Measurements from ENCODE around the gene RPS16. TPM values are rescaled to one million over a fixed set of nuclear protein-coding genes. Genes with fewer than 3 reads are reported as not detected.

Gene RPS16
- total and polyA plus RNA-seq, 2 experiments from 2014 or later, result 63.8 to 409 TPM

DNA sequence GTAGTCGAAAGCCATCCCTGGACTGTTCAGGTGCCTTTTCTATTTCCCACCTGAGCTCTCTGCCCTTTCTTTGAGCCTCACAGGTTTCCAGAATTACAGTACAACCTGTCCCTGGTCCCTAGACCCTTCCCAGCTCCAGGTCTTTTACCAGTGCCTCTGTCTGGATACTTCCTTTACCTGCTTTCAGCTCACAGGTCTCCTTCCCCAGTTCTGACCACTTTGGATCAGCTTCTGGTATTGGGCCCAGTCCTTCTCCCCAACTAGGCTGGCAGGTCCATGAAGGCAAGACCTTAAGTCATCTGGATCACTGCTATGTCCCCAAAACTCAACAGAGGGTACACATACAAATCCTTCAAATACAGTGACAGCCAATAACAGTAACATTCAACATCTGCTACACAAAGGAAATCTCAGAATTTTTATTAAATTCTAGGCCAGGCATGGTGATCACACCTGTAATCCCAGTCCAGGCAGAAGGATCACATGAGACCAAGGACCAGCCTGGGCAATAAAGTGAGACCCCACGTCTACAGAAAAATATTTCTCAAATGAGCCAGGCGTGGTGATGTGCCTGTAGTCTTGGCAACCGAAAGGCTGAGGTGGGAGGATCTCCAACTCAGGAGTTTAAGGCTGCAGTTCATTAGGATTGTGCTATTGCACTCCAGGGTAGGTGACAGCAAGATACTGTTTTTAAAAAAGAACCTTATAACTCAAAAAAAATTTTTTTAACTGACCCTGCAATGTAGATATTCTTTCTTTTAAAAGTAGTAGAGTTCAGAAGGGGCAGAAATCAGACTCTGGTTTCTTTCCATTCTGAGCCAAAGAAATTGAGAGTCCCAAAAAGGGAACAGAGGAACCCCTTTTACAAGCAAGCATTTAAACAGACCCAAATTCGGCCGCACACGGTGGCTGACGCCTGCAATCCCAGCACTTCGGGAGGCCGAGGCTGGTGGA, 1.3 kb downstream of the RPS16 start:
- Histone ChIP-seq H3K36me3 (replicated peaks; ENCODE audit: insufficient read depth, low read depth) (peaks cover 5% of the 10 kb centered on the region), H3K9me2 (replicated peaks; ENCODE audit: insufficient read depth) (no peaks in the 10 kb centered on the region), H3K4me1 (ENCODE audit: insufficient read depth) (peaks cover 18% of the 10 kb centered on the region), H3K4me3 (peak overlapping the region; percentile 79), H3K9me3 (ENCODE audit: low read depth) (no peaks in the 10 kb centered on the region), H4K20me1 (ENCODE audit: insufficient read depth, poor library complexity, severe bottlenecking) (peaks cover 18% of the 10 kb centered on the region), H3K79me2 (peaks cover 28% of the 10 kb centered on the region), H3K27ac (peak overlapping the region; percentile 89), H3K27me3 (no peaks in the 10 kb centered on the region), H2AFZ (no peak overlapping the region), H3K4me2 (peak overlapping the region; percentile 95)
- TF ChIP-seq EZH2 (IDR thresholded peaks at IDR 0.05; ENCODE audit: borderline replicate concordance) (no peak), EZH2phosphoT487 (IDR thresholded peaks at IDR 0.05; ENCODE audit: low read depth, severe bottlenecking, unreplicated experiment) (no peak)
- TF ChIP-seq, protein P1, sequence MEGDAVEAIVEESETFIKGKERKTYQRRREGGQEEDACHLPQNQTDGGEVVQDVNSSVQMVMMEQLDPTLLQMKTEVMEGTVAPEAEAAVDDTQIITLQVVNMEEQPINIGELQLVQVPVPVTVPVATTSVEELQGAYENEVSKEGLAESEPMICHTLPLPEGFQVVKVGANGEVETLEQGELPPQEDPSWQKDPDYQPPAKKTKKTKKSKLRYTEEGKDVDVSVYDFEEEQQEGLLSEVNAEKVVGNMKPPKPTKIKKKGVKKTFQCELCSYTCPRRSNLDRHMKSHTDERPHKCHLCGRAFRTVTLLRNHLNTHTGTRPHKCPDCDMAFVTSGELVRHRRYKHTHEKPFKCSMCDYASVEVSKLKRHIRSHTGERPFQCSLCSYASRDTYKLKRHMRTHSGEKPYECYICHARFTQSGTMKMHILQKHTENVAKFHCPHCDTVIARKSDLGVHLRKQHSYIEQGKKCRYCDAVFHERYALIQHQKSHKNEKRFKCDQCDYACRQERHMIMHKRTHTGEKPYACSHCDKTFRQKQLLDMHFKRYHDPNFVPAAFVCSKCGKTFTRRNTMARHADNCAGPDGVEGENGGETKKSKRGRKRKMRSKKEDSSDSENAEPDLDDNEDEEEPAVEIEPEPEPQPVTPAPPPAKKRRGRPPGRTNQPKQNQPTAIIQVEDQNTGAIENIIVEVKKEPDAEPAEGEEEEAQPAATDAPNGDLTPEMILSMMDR (IDR thresholded peaks at IDR 0.05; ENCODE audit: poor library complexity), result no peak
- WGBS (ENCODE audit: low lambda C conversion rate, missing lambda C conversion rate), result 70% methylated on average over 10 of the region's 10 CpGs
- no peak for DNase-seq (ENCODE audit: low spot score)

DNA sequence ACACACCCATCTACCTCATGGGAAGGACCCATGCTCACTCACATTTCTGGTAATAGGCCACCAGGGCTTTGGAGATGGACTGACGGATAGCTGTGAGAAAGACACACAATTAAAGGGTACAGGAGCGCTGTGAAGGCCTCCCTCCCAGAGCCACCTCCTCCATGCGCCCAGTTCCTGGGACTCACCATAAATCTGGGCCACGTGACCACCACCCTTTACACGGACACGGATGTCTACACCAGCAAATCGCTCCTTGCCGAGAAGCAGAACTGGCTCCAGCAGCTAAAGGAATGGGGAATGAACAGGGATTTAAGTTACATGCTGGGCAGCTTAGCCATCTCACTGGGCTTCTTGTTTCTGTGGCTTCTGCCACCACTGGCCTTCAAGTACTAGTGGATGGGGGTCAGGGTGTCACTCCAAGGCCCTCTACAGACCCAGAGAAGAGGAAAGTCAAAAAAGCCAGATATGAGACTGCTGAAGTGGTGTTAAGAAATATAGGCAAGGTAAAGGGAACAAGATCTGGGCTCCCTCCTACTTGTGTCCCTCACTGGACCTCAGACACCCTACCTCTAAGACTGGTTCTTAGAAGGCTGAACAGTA, 2.2 kb downstream of the RPS16 start:
- Histone ChIP-seq H3K4me1 (ENCODE audit: insufficient read depth) (peaks cover 26% of the 10 kb centered on the region), H3K27me3 (no peaks in the 10 kb centered on the region), H3K36me3 (replicated peaks; ENCODE audit: insufficient read depth, low read depth) (peaks cover 5% of the 10 kb centered on the region), H3K27ac (peak overlapping the region; percentile 89), H4K20me1 (ENCODE audit: insufficient read depth, poor library complexity, severe bottlenecking) (peaks cover 18% of the 10 kb centered on the region), H3K79me2 (peaks cover 28% of the 10 kb centered on the region), H3K4me3 (no peak overlapping the region), H3K4me2 (peak overlapping the region; percentile 95), H3K9me3 (ENCODE audit: low read depth) (no peaks in the 10 kb centered on the region), H2AFZ (no peak overlapping the region), H3K9me2 (replicated peaks; ENCODE audit: insufficient read depth) (no peaks in the 10 kb centered on the region)
- no peak for DNase-seq (ENCODE audit: low spot score)
- TF ChIP-seq EZH2 (IDR thresholded peaks at IDR 0.05; ENCODE audit: borderline replicate concordance), result no peak
- TF ChIP-seq, protein P1 (IDR thresholded peaks at IDR 0.05; ENCODE audit: poor library complexity), result no peak
- no peak for TF ChIP-seq EZH2phosphoT487 (IDR thresholded peaks at IDR 0.05; ENCODE audit: low read depth, severe bottlenecking, unreplicated experiment)
- WGBS (ENCODE audit: low lambda C conversion rate, missing lambda C conversion rate), result 96% methylated on average over 8 of the region's 8 CpGs

DNA sequence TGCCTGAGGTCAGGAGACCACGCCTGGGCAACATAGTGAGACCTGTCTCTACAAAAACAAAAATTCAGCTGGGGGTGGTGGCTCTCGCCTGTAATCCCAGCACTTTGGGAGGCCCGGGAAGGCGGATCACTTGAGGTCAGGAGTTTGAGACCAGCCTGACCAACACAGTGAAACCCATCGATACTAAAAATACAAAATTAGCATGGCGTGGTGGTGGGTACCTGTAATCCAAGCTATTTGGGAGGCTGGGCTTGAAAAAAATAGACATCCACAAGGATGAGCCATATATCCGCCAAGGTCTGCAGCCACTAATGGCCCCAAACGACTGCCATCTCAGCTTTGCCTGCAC, 3.1 kb downstream of the RPS16 start:
- TF ChIP-seq, protein P1 (IDR thresholded peaks at IDR 0.05; ENCODE audit: poor library complexity), result no peak
- TF ChIP-seq EZH2phosphoT487 (IDR thresholded peaks at IDR 0.05; ENCODE audit: low read depth, severe bottlenecking, unreplicated experiment) (no peak), EZH2 (IDR thresholded peaks at IDR 0.05; ENCODE audit: borderline replicate concordance) (no peak)
- H3K4me2 ChIP-seq, result no peak overlapping the region
- H3K79me2 ChIP-seq, result peaks cover 29% of the 10 kb centered on the region
- no peak overlapping the region for H2AFZ ChIP-seq
- peaks cover 18% of the 10 kb centered on the region for H4K20me1 ChIP-seq (ENCODE audit: insufficient read depth, poor library complexity, severe bottlenecking)
- H3K9me3 ChIP-seq (ENCODE audit: low read depth), result no peaks in the 10 kb centered on the region
- H3K36me3 ChIP-seq (replicated peaks; ENCODE audit: insufficient read depth, low read depth), result peaks cover 5% of the 10 kb centered on the region
- no peak for DNase-seq (ENCODE audit: low spot score)
- WGBS (ENCODE audit: low lambda C conversion rate, missing lambda C conversion rate), result 94% methylated on average over 8 of the region's 8 CpGs
- no peaks in the 10 kb centered on the region for H3K27me3 ChIP-seq
- H3K4me1 ChIP-seq (ENCODE audit: insufficient read depth), result peaks cover 34% of the 10 kb centered on the region
- H3K4me3 ChIP-seq, result no peak overlapping the region
- H3K27ac ChIP-seq, result no peak overlapping the region
- H3K9me2 ChIP-seq (replicated peaks; ENCODE audit: insufficient read depth), result no peaks in the 10 kb centered on the region

Data from hepatocyte (in vitro differentiated cells).